Measurements from ENCODE around the gene H2AZ1.

DNA sequence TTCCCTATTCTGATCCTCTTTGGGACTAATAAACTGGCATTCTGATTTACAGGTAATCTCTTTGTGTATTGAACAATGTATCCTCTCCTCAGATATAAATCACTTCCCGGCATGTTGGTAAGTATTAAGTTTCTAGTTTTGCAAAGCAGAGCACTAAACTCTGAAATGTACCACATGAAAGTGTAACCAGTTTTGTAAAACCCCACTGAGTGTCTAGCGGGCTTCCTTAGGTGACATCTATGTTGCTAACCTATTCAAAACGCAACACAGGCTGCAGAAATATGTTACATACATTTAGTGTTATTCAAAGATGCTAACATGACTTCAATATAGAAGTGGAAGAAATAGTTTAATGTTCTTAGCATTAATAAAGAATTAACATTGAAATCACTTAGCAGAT, 28.9 kb downstream of the H2AZ1 start:
- TF ChIP-seq, protein P1, sequence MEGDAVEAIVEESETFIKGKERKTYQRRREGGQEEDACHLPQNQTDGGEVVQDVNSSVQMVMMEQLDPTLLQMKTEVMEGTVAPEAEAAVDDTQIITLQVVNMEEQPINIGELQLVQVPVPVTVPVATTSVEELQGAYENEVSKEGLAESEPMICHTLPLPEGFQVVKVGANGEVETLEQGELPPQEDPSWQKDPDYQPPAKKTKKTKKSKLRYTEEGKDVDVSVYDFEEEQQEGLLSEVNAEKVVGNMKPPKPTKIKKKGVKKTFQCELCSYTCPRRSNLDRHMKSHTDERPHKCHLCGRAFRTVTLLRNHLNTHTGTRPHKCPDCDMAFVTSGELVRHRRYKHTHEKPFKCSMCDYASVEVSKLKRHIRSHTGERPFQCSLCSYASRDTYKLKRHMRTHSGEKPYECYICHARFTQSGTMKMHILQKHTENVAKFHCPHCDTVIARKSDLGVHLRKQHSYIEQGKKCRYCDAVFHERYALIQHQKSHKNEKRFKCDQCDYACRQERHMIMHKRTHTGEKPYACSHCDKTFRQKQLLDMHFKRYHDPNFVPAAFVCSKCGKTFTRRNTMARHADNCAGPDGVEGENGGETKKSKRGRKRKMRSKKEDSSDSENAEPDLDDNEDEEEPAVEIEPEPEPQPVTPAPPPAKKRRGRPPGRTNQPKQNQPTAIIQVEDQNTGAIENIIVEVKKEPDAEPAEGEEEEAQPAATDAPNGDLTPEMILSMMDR (IDR thresholded peaks at IDR 0.05), result no peak
- TF ChIP-seq POLR2A (IDR thresholded peaks at IDR 0.05) (no peak), EP300 (IDR thresholded peaks at IDR 0.05) (no peak)
